GM12872 (cell line): ENCODE results near the gene FER1L5.

Source experiments
- TF ChIP-seq, protein P1 (sequence below): IDR thresholded peaks from 3 replicates; pipeline ENCODE4 v1.5.1; 2011; ENCODE audit warnings: low read depth, mild to moderate bottlenecking, low read length, moderate library complexity; ENCODE audit not compliant: insufficient read depth

FER1L5 gene

GRCh38 chr2:96739633-96740428 is 97.3 kb downstream of the FER1L5 start, which contains the start of gene LMAN2L:
LMAN2L (minus strand) TSS chr2:96740064; CDS start chr2:96740040, 24 bp downstream.
- TF ChIP-seq, protein P1, sequence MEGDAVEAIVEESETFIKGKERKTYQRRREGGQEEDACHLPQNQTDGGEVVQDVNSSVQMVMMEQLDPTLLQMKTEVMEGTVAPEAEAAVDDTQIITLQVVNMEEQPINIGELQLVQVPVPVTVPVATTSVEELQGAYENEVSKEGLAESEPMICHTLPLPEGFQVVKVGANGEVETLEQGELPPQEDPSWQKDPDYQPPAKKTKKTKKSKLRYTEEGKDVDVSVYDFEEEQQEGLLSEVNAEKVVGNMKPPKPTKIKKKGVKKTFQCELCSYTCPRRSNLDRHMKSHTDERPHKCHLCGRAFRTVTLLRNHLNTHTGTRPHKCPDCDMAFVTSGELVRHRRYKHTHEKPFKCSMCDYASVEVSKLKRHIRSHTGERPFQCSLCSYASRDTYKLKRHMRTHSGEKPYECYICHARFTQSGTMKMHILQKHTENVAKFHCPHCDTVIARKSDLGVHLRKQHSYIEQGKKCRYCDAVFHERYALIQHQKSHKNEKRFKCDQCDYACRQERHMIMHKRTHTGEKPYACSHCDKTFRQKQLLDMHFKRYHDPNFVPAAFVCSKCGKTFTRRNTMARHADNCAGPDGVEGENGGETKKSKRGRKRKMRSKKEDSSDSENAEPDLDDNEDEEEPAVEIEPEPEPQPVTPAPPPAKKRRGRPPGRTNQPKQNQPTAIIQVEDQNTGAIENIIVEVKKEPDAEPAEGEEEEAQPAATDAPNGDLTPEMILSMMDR = no peak

DNA sequence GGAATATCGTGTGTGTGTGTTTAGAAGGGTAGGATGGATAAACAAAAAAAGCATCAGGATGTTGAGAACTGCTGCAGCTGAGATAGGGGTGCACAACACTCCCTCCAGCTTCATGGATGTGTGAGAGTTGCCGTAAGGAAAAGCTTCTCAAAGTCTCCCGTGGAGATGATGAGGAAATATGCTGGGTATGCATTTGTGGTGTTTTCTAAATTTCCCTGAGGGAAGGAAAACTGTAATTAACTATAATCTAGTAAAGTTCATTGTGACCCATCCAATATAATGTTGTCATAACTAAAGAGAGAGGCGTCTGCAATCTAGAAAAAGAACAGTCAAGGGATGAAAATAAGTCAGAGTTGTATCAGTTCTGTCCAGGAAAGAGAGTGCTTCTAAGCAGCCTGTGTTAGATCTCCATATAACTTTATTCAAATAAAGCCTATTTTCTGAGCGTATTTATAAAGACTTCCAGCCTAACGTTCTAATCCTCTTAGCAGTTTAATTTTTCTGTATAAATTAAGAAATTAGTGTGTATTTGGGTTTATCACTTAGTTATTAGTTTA is 104.6 kb downstream of the FER1L5 start:
- TF ChIP-seq, protein P1 = no peak

DNA sequence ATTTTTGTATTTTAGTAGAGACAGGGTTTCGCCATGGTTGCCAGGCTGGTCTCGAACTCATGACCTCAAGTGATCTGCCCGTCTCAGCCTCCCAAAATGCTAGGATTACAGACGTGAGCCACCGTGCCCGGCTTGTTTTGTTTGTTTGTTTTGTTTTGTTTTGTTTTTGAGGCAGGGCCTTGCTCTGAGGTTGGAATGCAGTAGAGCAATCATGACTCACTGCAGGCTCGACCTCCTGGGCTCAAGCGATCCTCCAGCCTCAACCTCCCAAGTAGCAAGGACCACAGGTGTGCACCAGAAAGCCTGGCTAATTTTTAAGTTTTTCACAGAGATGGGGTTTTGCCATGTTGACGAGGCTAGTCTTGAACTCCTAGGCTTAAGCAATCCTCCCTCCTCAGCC is 109.2 kb downstream of the FER1L5 start:
- TF ChIP-seq, protein P1 = no peak

- TF ChIP-seq, protein P1 = no peak
These were observed 111.2 kb downstream of the FER1L5 start for GRCh38 chr2:96753661-96754282.

DNA sequence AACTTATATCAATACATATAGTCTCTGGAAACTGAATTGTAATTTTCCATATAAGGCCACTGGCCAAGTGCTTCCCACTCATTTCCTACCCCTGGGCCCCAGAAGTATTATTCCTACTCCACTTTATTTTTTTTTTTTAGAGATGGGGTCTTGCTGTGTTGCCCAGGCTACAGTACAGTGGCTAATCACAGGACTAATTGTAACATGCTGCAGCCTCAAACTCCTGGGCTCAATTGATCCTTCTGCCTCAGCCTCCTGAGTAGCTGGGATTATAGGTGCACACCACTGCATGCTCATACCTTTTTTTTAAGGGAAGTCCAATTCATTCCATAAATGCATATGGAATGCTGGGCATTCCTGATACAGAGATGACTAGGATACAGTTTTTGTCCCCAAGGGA is 111.8 kb downstream of the FER1L5 start:
- TF ChIP-seq, protein P1 = no peak
